Caco-2 (cell line): ENCODE results near the gene ZNF99. TPM values are rescaled to one million over a fixed set of nuclear protein-coding genes. Genes with fewer than 3 reads are reported as not detected.

Source experiments
- Bru-seq: library from RNA; stranded (reverse); fragments of 400-500 nt; gene quantifications from one replicate; lab custom pipeline; 2021; lab: Mats Ljungman, UMichigan
- BruChase-seq, 2 experiments: library from RNA; stranded (reverse); fragments of 400-500 nt; gene quantifications; one replicate each; lab custom pipeline; 2021; lab: Mats Ljungman, UMichigan
- BruUV-seq: library from RNA; stranded (reverse); fragments of 400-500 nt; replicated peaks from 2 replicates; lab custom pipeline; 2021; lab: Mats Ljungman, UMichigan
- CTCF ChIA-PET: fragments of 300-600 bp; sonication (Branson Sonifier 250); formaldehyde crosslinking; loops from one replicate; lab custom pipeline; 2022; ENCODE audit warnings: antibody characterized with exemption; lab: Charles Lee
- POLR2A ChIA-PET: fragments of 300-600 bp; sonication (Branson Sonifier 250); formaldehyde crosslinking; loops from one replicate; lab custom pipeline; 2022; ENCODE audit warnings: antibody characterized with exemption; lab: Charles Lee
- DNase-seq, 2 experiments: peaks; one replicate each; pipeline versions ENCODE4 v3.0.0 to v3.0.0-alpha.2; 2020 to 2022
- H3K27me3 ChIP-seq: replicated peaks from 2 replicates; pipeline ENCODE4 v1.6.0; 2011; ENCODE audit warnings: low read length; ENCODE audit not compliant: control insufficient read depth, insufficient read depth
- H3K36me3 ChIP-seq: 2 replicates; pipeline ENCODE4 v1.5.1; 2011; ENCODE audit warnings: low read length; ENCODE audit not compliant: control insufficient read depth, insufficient read depth
- H3K4me1 ChIP-seq: fragments of 250-450 bp; sonication (Bioruptor Pico); 2 replicates; pipeline ENCODE4 v1.5.1; 2020; ENCODE audit warnings: mild to moderate bottlenecking
- H3K4me3 ChIP-seq: 2 replicates; pipeline ENCODE4 v1.5.1; 2011; ENCODE audit warnings: low read depth, mild to moderate bottlenecking, control low read depth, low read length
- H3K9me3 ChIP-seq: fragments of 250-450 bp; sonication (Bioruptor Pico); 2 replicates; pipeline ENCODE4 v1.5.1; 2020; ENCODE audit warnings: mild to moderate bottlenecking, moderate library complexity
- H3K27ac Mint-ChIP-seq: one replicate; pipeline ENCODE4 v1.8.0; 2022; ENCODE audit warnings: mixed read lengths; ENCODE audit not compliant: unreplicated experiment
- H3K27me3 Mint-ChIP-seq: one replicate; pipeline ENCODE4 v1.8.0; 2022; ENCODE audit warnings: mixed read lengths; ENCODE audit not compliant: insufficient read depth, unreplicated experiment
- H3K36me3 Mint-ChIP-seq: one replicate; pipeline ENCODE4 v1.8.0; 2022; ENCODE audit warnings: mild to moderate bottlenecking, mixed read lengths; ENCODE audit not compliant: insufficient read depth, unreplicated experiment
- H3K4me1 Mint-ChIP-seq: one replicate; pipeline ENCODE4 v1.8.0; 2022; ENCODE audit warnings: low read depth, mixed read lengths; ENCODE audit not compliant: unreplicated experiment
- H3K4me3 Mint-ChIP-seq: one replicate; pipeline ENCODE4 v1.8.0; 2022; ENCODE audit warnings: mild to moderate bottlenecking, moderate library complexity, mixed read lengths; ENCODE audit not compliant: unreplicated experiment
- H3K9me3 Mint-ChIP-seq: one replicate; pipeline ENCODE4 v1.8.0; 2022; ENCODE audit warnings: mixed read lengths; ENCODE audit not compliant: unreplicated experiment
- intact Hi-C: fragments of 100-400 bp; cut with micrococcal nuclease; formaldehyde crosslinking; loops from one replicate; pipeline ENCODE4 v1.10.0; 2022; ENCODE audit not compliant: unreplicated experiment
- long read RNA-seq: library from polyadenylated mRNA; stranded (forward); transcript quantifications from one replicate; pipeline ENCODE4 v2.0.0, GENCODE V29; 2022
- total RNA-seq: library from RNA; stranded (reverse); gene quantifications from 2 replicates; pipeline ENCODE4 v1.2.3, GENCODE V29; 2022
- TF ChIP-seq, protein P1 (sequence below), 2 experiments: fragments of 200-600 bp in 1 of 2; IDR thresholded peaks; 1 replicate in 1 of 2; 2 replicates in 1 of 2; pipeline versions ENCODE4 v1.5.1 to v1.8.0; 2011 to 2022; ENCODE audit warnings: antibody characterized with exemption in 1 of 2, control low read depth in 1 of 2, inconsistent platforms in 1 of 2, low read depth in 1 of 2, low read length in 1 of 2, mild to moderate bottlenecking in 1 of 2, moderate library complexity in 1 of 2; ENCODE audit not compliant: insufficient read depth in 1 of 2, severe bottlenecking in 1 of 2, unreplicated experiment in 1 of 2

The ZNF99 gene
- total RNA-seq (not detected in 2 replicates), Bru-seq, nascent RNA (percentile 4 among the genes with signal in this experiment), BruChase-seq, experiment 1, labeled RNA remaining after a 2-hour chase (not detected), BruChase-seq, experiment 2, labeled RNA remaining after a 6-hour chase (not detected)
- long read RNA-seq, result 0 reads

DNA sequence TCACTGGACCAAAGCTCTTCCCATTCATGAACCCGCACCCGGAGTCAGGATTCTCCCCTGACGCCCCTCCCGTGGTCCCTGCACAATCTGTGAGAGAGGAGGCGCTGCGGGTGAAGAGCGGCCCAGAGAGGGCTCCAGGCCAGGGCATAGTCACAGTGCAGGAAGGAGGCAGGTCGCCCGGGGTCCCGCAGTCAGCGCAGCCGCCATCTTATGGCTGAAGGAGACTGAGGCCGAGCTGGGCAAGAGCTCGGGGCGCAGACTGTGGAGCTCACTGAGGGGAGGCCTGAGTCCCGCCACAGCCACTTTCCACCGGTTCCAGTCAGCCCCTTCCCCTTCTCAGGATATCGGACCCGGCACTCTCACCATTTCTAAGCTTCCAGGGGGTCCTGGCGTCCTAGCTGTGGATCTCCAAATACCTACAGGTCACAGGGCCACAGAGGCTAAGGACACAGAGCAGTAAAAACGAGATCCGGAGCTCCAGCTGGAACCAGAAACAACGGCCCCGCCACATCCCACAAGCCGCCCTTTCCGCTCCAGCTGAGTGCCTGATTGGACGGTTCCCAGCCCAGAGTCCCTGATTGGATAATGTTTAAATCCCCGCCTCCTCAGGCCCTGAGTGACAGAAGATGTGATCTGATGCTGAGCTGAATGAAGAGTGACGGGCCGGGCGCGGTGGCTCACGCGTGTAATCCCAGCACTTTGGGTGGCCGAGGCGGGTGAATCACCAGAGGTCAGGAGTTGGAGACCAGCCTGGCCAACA, at the start of gene ZNF99:
Gene ZNF99 (minus strand): TSS at position 501 of the 760 bp plus-strand sequence. CDS start 135 bp downstream, at position 366.
- TF ChIP-seq, protein P1, sequence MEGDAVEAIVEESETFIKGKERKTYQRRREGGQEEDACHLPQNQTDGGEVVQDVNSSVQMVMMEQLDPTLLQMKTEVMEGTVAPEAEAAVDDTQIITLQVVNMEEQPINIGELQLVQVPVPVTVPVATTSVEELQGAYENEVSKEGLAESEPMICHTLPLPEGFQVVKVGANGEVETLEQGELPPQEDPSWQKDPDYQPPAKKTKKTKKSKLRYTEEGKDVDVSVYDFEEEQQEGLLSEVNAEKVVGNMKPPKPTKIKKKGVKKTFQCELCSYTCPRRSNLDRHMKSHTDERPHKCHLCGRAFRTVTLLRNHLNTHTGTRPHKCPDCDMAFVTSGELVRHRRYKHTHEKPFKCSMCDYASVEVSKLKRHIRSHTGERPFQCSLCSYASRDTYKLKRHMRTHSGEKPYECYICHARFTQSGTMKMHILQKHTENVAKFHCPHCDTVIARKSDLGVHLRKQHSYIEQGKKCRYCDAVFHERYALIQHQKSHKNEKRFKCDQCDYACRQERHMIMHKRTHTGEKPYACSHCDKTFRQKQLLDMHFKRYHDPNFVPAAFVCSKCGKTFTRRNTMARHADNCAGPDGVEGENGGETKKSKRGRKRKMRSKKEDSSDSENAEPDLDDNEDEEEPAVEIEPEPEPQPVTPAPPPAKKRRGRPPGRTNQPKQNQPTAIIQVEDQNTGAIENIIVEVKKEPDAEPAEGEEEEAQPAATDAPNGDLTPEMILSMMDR (IDR thresholded peaks at IDR 0.05; ENCODE audit: insufficient read depth in 1 of 2, low read depth in 1 of 2, low read length in 1 of 2, severe bottlenecking in 1 of 2, unreplicated experiment in 1 of 2), result no peak
- Histone ChIP-seq H3K36me3 (no peaks in the 10 kb centered on the region), H3K4me3 (no peak within 1 kb of the TSS), H3K27me3 (no peaks in the 10 kb centered on the region), H3K9me3 (no peaks in the 10 kb centered on the region), H3K4me1 (no peaks in the 10 kb centered on the region)
- intact Hi-C loops, result no loop called here
- Mint-ChIP-seq H3K27ac (no peak within 1 kb of the TSS), H3K9me3 (peaks cover 21% of the 10 kb centered on the region), H3K4me3 (no peak within 1 kb of the TSS), H3K27me3 (no peaks in the 10 kb centered on the region), H3K36me3 (no peaks in the 10 kb centered on the region), H3K4me1 (no peaks in the 10 kb centered on the region)
- POLR2A ChIA-PET, result no interaction called here
- no peak for DNase-seq
- CTCF ChIA-PET, result no interaction called here
- no TSS peak for BruUV-seq

DNA sequence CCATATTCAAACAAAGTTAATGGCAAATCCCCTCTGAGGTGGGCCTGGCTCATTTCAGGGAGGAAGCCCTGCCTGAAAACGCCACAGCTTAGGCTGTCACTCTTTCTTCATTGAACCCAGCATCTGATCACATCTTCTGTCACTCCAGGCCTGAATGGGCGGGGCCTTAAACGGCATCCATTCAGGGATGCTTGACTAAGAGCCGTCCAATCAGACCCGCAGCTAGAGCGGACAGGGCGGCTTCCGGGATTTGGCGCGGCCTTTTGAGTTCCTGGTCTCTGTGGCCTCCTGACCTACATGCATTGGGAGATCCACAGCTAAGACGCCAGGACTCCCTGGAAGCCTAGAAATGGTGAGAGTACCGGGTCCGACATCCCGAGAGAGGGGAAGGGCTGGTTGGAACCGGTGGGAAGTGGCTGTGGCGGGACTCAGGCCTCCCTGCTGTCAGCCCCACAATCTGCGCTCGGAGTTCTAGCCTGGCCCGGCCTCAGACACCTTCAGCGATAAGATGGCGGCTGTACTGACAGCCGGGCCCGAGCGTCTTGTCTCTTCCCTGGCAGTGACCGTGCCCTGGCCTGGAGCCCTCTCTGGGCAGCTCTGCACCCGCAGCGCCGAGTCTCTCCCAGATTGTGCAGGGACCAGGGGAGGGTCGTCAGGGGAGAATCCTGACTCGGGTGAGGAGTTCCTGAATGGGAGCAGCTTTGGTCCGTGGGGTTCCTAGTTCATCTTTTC, 48.2 kb upstream of the ZNF99 start, which contains the start of gene ZNF723:
Gene ZNF723 (plus strand): TSS at position 261 of the 732 bp plus-strand sequence. CDS start 89 bp downstream, at position 350.
- H3K27me3 ChIP-seq, result no peaks in the 10 kb centered on the region
- H3K27me3 Mint-ChIP-seq, result no peaks in the 10 kb centered on the region
- ChIA-PET POLR2A (no interaction called here), CTCF (no interaction called here)
- no peaks in the 10 kb centered on the region for H3K4me1 Mint-ChIP-seq
- no peaks in the 10 kb centered on the region for H3K36me3 ChIP-seq
- TF ChIP-seq, protein P1 (IDR thresholded peaks at IDR 0.05; ENCODE audit: insufficient read depth in 1 of 2, low read depth in 1 of 2, low read length in 1 of 2, severe bottlenecking in 1 of 2, unreplicated experiment in 1 of 2), result no peak
- no peak for DNase-seq
- BruUV-seq, result no TSS peak
- H3K4me3 ChIP-seq, result no peak within 1 kb of the TSS
- H3K27ac Mint-ChIP-seq, result no peak within 1 kb of the TSS
- no peaks in the 10 kb centered on the region for H3K9me3 ChIP-seq
- no peaks in the 10 kb centered on the region for H3K9me3 Mint-ChIP-seq
- no peak within 1 kb of the TSS for H3K4me3 Mint-ChIP-seq
- H3K36me3 Mint-ChIP-seq, result no peaks in the 10 kb centered on the region
- H3K4me1 ChIP-seq, result no peaks in the 10 kb centered on the region
- intact Hi-C loops, result no loop called here

DNA sequence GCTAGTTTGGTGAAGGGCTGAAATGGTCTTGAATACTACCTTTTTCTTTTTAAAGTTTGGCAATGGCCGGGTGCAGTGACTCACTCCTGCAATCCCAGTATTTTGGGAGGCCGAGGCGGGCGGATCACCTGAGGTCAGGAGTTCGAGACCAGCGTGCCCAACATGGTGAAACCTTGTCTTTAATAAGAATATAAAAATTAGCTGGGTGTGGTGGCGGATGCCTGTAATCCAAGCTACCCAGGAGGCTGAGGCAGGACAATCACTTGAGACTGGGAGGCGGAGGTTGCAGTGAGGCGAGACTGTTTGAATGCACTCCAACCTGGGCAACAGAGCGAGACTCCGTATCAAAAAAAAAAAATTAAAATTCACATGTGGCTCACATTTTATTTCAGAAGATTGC, 47.3 kb upstream of the ZNF99 start:
- Histone ChIP-seq H3K36me3 (no peaks in the 10 kb centered on the region), H3K9me3 (no peaks in the 10 kb centered on the region), H3K27me3 (no peaks in the 10 kb centered on the region), H3K4me1 (no peaks in the 10 kb centered on the region), H3K4me3 (no peak overlapping the region)
- DNase-seq, result no peak
- Mint-ChIP-seq H3K9me3 (no peaks in the 10 kb centered on the region), H3K4me1 (no peaks in the 10 kb centered on the region), H3K36me3 (no peaks in the 10 kb centered on the region), H3K27ac (no peak overlapping the region), H3K27me3 (no peaks in the 10 kb centered on the region), H3K4me3 (no peak overlapping the region)
- intact Hi-C loops, result no loop called here
- no TSS peak for BruUV-seq
- CTCF ChIA-PET, result no interaction called here
- POLR2A ChIA-PET, result no interaction called here
- TF ChIP-seq, protein P1 (IDR thresholded peaks at IDR 0.05; ENCODE audit: insufficient read depth in 1 of 2, low read depth in 1 of 2, low read length in 1 of 2, severe bottlenecking in 1 of 2, unreplicated experiment in 1 of 2), result no peak
